ENCODE measurements around the gene ZNF398. TPM values are rescaled to one million over a fixed set of nuclear protein-coding genes. Genes with fewer than 3 reads are reported as not detected.

Gene ZNF398
- total RNA-seq, 2 experiments from 2014 or later: 14.0 to 15.0 TPM

DNA sequence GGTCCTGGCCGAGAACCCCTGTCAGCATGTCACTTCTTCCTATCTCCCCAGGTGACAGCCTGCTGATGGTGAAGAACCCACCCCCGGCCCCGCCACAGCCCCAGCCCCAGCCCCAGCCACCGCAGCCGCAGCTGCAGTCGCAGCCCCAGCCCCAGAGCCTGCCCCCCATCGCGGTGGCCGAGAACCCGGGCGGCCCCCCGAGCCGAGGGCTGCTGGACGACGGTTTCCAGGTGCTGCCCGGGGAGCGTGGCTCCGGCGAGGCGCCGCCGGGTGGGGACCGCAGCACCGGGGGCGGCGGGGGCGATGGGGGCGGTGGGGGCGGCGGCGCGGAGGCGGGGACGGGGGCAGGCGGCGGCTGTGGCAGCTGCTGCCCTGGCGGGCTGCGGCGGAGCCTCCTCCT lies 76.5 kb downstream of the ZNF398 start:
- no peak for ATAC-seq (ENCODE audit: poor library complexity)
- H3K4me3 Mint-ChIP-seq: no peak overlapping the region
- ChIA-PET POLR2A (no interaction called here), CTCF (no interaction called here)
- no peaks in the 10 kb centered on the region for H3K4me1 Mint-ChIP-seq (ENCODE audit: low read depth)
- TF ChIP-seq, protein P1, sequence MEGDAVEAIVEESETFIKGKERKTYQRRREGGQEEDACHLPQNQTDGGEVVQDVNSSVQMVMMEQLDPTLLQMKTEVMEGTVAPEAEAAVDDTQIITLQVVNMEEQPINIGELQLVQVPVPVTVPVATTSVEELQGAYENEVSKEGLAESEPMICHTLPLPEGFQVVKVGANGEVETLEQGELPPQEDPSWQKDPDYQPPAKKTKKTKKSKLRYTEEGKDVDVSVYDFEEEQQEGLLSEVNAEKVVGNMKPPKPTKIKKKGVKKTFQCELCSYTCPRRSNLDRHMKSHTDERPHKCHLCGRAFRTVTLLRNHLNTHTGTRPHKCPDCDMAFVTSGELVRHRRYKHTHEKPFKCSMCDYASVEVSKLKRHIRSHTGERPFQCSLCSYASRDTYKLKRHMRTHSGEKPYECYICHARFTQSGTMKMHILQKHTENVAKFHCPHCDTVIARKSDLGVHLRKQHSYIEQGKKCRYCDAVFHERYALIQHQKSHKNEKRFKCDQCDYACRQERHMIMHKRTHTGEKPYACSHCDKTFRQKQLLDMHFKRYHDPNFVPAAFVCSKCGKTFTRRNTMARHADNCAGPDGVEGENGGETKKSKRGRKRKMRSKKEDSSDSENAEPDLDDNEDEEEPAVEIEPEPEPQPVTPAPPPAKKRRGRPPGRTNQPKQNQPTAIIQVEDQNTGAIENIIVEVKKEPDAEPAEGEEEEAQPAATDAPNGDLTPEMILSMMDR (IDR thresholded peaks at IDR 0.05): no peak
- Histone ChIP-seq H3K27ac (ENCODE audit: low read depth in 1 of 2, low read length in 2 of 2) (no peak overlapping the region), H3K27me3 (ENCODE audit: control insufficient read depth in 1 of 2, insufficient read depth in 2 of 2, low read length in 2 of 2) (no peaks in the 10 kb centered on the region), H3K4me3 (ENCODE audit: low read length) (no peak overlapping the region), H3K4me1 (ENCODE audit: insufficient read depth, low read length) (no peaks in the 10 kb centered on the region), H3K9me3 (ENCODE audit: control insufficient read depth in 1 of 2, insufficient read depth in 1 of 2, low read length in 2 of 2) (peaks cover 0 to 15% of the 10 kb centered on the region in 2 experiments), H3K36me3 (ENCODE audit: insufficient read depth, low read length) (peaks cover 15% of the 10 kb centered on the region)
- H3K27ac Mint-ChIP-seq: no peak overlapping the region
- intact Hi-C loops (cut with DNase I, micrococcal nuclease): no loop called here
- H3K27me3 Mint-ChIP-seq: no peaks in the 10 kb centered on the region
- no peaks in the 10 kb centered on the region for H3K9me3 Mint-ChIP-seq
- DNase-seq: no peak
- peaks cover 39% of the 10 kb centered on the region for H3K36me3 Mint-ChIP-seq (ENCODE audit: low read depth)

GRCh38 chr7:149224352-149224751 lies 77.1 kb downstream of the ZNF398 start:
- H3K36me3 Mint-ChIP-seq (ENCODE audit: low read depth): peaks cover 33% of the 10 kb centered on the region
- CTCF ChIA-PET: no interaction called here

DNA sequence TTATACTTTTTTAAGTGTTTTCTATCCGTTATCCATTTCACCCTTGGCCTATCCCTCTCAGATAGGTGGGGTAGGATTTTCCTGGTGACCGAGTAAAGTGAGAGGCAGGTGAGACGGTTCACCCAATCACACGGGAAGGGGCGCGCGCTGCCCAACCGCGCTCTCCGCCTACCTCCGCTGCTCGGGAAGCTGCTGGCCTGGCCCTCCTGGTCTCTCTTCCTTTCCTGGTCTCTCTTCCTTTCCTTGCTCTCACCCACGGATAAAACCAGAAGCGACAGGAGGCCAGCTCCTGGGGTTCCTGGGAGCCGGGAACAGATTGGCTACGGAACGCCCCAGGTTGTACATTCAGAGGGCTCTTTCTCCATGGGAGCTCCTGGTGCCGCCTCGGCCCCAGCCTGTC lies 77.9 kb downstream of the ZNF398 start:
- no peak overlapping the region for H3K4me3 ChIP-seq (ENCODE audit: low read length)
- ATAC-seq (ENCODE audit: poor library complexity): no peak
- Mint-ChIP-seq H3K27me3 (no peaks in the 10 kb centered on the region), H3K4me1 (ENCODE audit: low read depth) (no peaks in the 10 kb centered on the region), H3K4me3 (no peak overlapping the region), H3K36me3 (ENCODE audit: low read depth) (peaks cover 26% of the 10 kb centered on the region), H3K9me3 (no peaks in the 10 kb centered on the region), H3K27ac (no peak overlapping the region)
- ChIA-PET POLR2A (no interaction called here), CTCF (no interaction called here)
- TF ChIP-seq, protein P1 (IDR thresholded peaks at IDR 0.05): no peak
- no peak overlapping the region for H3K27ac ChIP-seq (ENCODE audit: low read depth in 1 of 2, low read length in 2 of 2)
- H3K36me3 ChIP-seq (ENCODE audit: insufficient read depth, low read length): peaks cover 13% of the 10 kb centered on the region
- H3K9me3 ChIP-seq (ENCODE audit: control insufficient read depth in 1 of 2, insufficient read depth in 1 of 2, low read length in 2 of 2): peaks cover 0 to 15% of the 10 kb centered on the region in 2 experiments
- no peaks in the 10 kb centered on the region for H3K4me1 ChIP-seq (ENCODE audit: insufficient read depth, low read length)
- intact Hi-C loops (cut with DNase I, micrococcal nuclease): no loop called here
- no peaks in the 10 kb centered on the region for H3K27me3 ChIP-seq (ENCODE audit: control insufficient read depth in 1 of 2, insufficient read depth in 2 of 2, low read length in 2 of 2)
- no peak for DNase-seq

More at GRCh38 chr7:149224352-149224751, 77.1 kb downstream of the ZNF398 start:
- no peak for ATAC-seq (ENCODE audit: poor library complexity)
- Histone ChIP-seq H3K27me3 (ENCODE audit: control insufficient read depth in 1 of 2, insufficient read depth in 2 of 2, low read length in 2 of 2) (no peaks in the 10 kb centered on the region), H3K36me3 (ENCODE audit: insufficient read depth, low read length) (peaks cover 13% of the 10 kb centered on the region), H3K4me1 (ENCODE audit: insufficient read depth, low read length) (no peaks in the 10 kb centered on the region), H3K27ac (ENCODE audit: low read depth in 1 of 2, low read length in 2 of 2) (no peak overlapping the region), H3K9me3 (ENCODE audit: control insufficient read depth in 1 of 2, insufficient read depth in 1 of 2, low read length in 2 of 2) (peaks cover 0 to 15% of the 10 kb centered on the region in 2 experiments), H3K4me3 (ENCODE audit: low read length) (no peak overlapping the region)
- Mint-ChIP-seq H3K27ac (no peak overlapping the region), H3K4me1 (ENCODE audit: low read depth) (no peaks in the 10 kb centered on the region), H3K27me3 (no peaks in the 10 kb centered on the region), H3K9me3 (no peaks in the 10 kb centered on the region), H3K4me3 (no peak overlapping the region)
- POLR2A ChIA-PET: no interaction called here
- TF ChIP-seq, protein P1 (IDR thresholded peaks at IDR 0.05): no peak
- intact Hi-C loops (cut with DNase I, micrococcal nuclease): no loop called here
- no peak for DNase-seq

All from CD4-positive, alpha-beta T cell (primary cell).